ENCODE results near the gene PRDM11. TPM values are rescaled to one million over a fixed set of nuclear protein-coding genes. Genes with fewer than 3 reads are reported as not detected.

The PRDM11 gene
- total RNA-seq, 1 donor from 2014 or later, result 60.2 TPM

- Mint-ChIP-seq H3K27ac (no peak overlapping the region), H3K36me3 (peaks cover 31% of the 10 kb centered on the region), H3K4me3 (no peak overlapping the region), H3K27me3 (ENCODE audit: low read depth) (no peaks in the 10 kb centered on the region), H3K4me1 (peaks cover 5% of the 10 kb centered on the region), H3K9me3 (no peaks in the 10 kb centered on the region)
- DNase-seq (ENCODE audit: low spot score in 2 of 2, unreplicated experiment in 2 of 2), result no peak
- no peak for TF ChIP-seq CTCF (IDR thresholded peaks at IDR 0.05; ENCODE audit: unreplicated experiment)
Measured at GRCh38 chr11:45216031-45216430, 69.6 kb downstream of the PRDM11 start.

- peaks cover 39% of the 10 kb centered on the region for H3K36me3 Mint-ChIP-seq
- DNase-seq (ENCODE audit: low spot score in 2 of 2, unreplicated experiment in 2 of 2), result no peak
- no peak overlapping the region for H3K27ac Mint-ChIP-seq
- H3K9me3 Mint-ChIP-seq, result no peaks in the 10 kb centered on the region
- H3K27me3 Mint-ChIP-seq (ENCODE audit: low read depth), result no peaks in the 10 kb centered on the region
- peaks cover 5% of the 10 kb centered on the region for H3K4me1 Mint-ChIP-seq
- H3K4me3 Mint-ChIP-seq, result no peak overlapping the region
- TF ChIP-seq CTCF (IDR thresholded peaks at IDR 0.05; ENCODE audit: unreplicated experiment), result no peak
Measured at GRCh38 chr11:45216901-45217300, 70.5 kb downstream of the PRDM11 start.

GRCh38 chr11:45217991-45218390, 71.6 kb downstream of the PRDM11 start:
- no peak for TF ChIP-seq CTCF (IDR thresholded peaks at IDR 0.05; ENCODE audit: unreplicated experiment)
- H3K27ac Mint-ChIP-seq, result no peak overlapping the region
- no peak overlapping the region for H3K4me3 Mint-ChIP-seq

GRCh38 chr11:45218705-45219104, 72.3 kb downstream of the PRDM11 start:
- TF ChIP-seq CTCF (IDR thresholded peaks at IDR 0.05; ENCODE audit: unreplicated experiment), result no peak
- Mint-ChIP-seq H3K36me3 (peaks cover 46% of the 10 kb centered on the region), H3K9me3 (no peaks in the 10 kb centered on the region), H3K27ac (no peak overlapping the region), H3K27me3 (ENCODE audit: low read depth) (no peaks in the 10 kb centered on the region), H3K4me3 (no peak overlapping the region), H3K4me1 (peaks cover 5% of the 10 kb centered on the region)
- no peak for DNase-seq (ENCODE audit: low spot score in 2 of 2, unreplicated experiment in 2 of 2)

More at GRCh38 chr11:45217991-45218390, 71.6 kb downstream of the PRDM11 start:
- peaks cover 5% of the 10 kb centered on the region for H3K4me1 Mint-ChIP-seq
- no peaks in the 10 kb centered on the region for H3K9me3 Mint-ChIP-seq
- no peak for DNase-seq (ENCODE audit: low spot score in 2 of 2, unreplicated experiment in 2 of 2)
- H3K36me3 Mint-ChIP-seq, result peaks cover 45% of the 10 kb centered on the region
- H3K27me3 Mint-ChIP-seq (ENCODE audit: low read depth), result no peaks in the 10 kb centered on the region

- H3K9me3 Mint-ChIP-seq, result no peaks in the 10 kb centered on the region
- TF ChIP-seq CTCF (IDR thresholded peaks at IDR 0.05; ENCODE audit: unreplicated experiment), result no peak
Measured at GRCh38 chr11:45219411-45219810, 73.0 kb downstream of the PRDM11 start.

GRCh38 chr11:45223496-45223895, 77.1 kb downstream of the PRDM11 start:
- Mint-ChIP-seq H3K9me3 (no peaks in the 10 kb centered on the region), H3K4me1 (no peaks in the 10 kb centered on the region), H3K27me3 (ENCODE audit: low read depth) (no peaks in the 10 kb centered on the region), H3K36me3 (peaks cover 75% of the 10 kb centered on the region), H3K27ac (no peak overlapping the region), H3K4me3 (no peak overlapping the region)
- DNase-seq (ENCODE audit: low spot score in 2 of 2, unreplicated experiment in 2 of 2), result no peak
- TF ChIP-seq CTCF (IDR thresholded peaks at IDR 0.05; ENCODE audit: unreplicated experiment), result no peak

More at GRCh38 chr11:45219411-45219810, 73.0 kb downstream of the PRDM11 start:
- DNase-seq (ENCODE audit: low spot score in 2 of 2, unreplicated experiment in 2 of 2), result no peak
- peaks cover 5% of the 10 kb centered on the region for H3K4me1 Mint-ChIP-seq
- H3K4me3 Mint-ChIP-seq, result no peak overlapping the region
- no peaks in the 10 kb centered on the region for H3K27me3 Mint-ChIP-seq (ENCODE audit: low read depth)
- H3K27ac Mint-ChIP-seq, result no peak overlapping the region
- peaks cover 52% of the 10 kb centered on the region for H3K36me3 Mint-ChIP-seq
